ENCODE data around the gene LIFR.
"Not testable (repeated sequence)": the region's sequence is repeated elsewhere in the genome, so short reads cannot be mapped to it uniquely, and the experiment has no call there.

The LIFR gene

DNA sequence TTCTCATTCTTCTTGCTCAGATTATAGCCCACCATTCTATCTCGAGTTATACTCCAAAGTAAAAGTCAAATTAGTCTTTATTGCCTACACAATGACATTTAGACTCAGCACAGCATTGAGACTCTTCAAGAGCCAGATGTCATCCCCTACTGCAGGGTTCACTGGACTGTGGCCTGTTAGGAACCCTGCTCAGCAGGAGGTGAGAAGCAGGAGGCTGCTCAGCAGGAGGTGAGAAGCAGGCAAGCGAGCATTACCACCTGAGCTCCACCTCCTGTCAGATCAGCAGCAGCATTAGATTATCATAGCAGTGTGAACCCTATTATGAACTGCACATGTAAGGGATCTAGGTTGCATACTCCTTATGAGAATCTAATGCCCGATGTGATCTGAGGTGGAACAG lies 12.7 kb upstream of the LIFR start:
- no peaks in the 10 kb centered on the region for H3K4me1 Mint-ChIP-seq (ENCODE audit: low read depth)
- DNase-seq, result no peak
- H3K36me3 Mint-ChIP-seq (ENCODE audit: low read depth), result no peaks in the 10 kb centered on the region
- H3K27ac Mint-ChIP-seq, result no peak overlapping the region
- peaks cover 27% of the 10 kb centered on the region for H3K27me3 Mint-ChIP-seq
- H3K9me3 Mint-ChIP-seq, result no peaks in the 10 kb centered on the region
- H3K4me3 Mint-ChIP-seq, result no peak overlapping the region

DNA sequence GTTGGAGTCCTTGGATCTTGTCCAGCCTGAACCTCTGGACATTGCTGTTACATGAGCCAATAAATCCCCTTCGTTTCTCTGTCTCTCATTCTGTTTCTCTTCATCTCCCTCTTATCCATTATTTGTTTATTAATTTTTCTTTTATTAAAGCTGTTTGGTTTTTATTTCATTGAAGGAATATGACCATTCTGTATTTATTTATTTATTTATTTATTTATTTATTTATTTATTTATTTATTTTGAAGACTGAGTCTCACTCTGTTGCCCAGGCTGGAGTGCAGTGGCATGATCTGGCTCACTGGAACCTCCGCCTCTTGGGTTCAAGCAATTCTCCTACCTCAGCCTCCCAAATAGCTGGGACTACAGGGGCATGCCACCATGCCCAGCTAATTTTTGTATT lies 10.9 kb upstream of the LIFR start:
- H3K4me3 Mint-ChIP-seq; DNase-seq; H3K9me3 Mint-ChIP-seq; H3K4me1 Mint-ChIP-seq (ENCODE audit: low read depth); H3K27ac Mint-ChIP-seq; H3K36me3 Mint-ChIP-seq (ENCODE audit: low read depth): not testable (repeated sequence)
- peaks cover 33% of the 10 kb centered on the region for H3K27me3 Mint-ChIP-seq

GRCh38 chr5:38563624-38564023 lies 7.2 kb upstream of the LIFR start:
- no peak overlapping the region for H3K4me3 Mint-ChIP-seq

DNA sequence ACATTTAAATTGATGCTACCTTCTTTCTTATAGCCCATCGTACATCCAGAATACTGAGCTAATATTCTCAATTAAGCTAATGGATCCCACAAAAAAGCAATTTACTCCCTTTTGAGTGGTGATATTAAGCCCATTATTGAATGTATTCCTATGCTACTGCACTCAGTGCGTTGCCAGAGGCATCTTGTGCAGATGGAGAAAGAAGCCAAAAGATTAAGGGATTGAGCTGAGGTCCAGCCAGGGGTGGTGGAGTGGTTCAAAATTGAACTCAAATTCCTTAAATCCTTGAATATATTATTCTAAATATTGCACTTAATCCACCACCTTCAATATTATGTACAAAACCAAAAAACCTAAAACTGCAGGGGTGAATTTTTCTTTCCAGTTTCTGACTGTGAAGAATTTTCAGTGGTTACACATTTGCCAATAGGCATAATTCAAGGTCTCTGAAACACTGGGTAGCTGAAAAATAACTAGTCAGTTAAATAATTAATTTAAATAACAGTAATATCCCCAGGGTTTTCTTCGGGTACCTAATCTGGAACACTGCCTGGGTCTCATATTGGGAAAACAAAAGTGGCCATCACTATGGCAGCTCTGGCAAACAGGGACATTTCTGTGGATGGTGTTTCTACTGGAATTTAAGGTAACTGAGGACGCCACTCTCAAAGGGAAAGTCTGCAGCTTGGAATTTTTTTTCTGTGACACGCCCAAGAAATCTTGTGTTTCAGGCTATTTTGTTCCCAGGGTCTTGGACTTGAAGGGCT lies 6.2 kb upstream of the LIFR start:
- Mint-ChIP-seq H3K4me3 (no peak overlapping the region), H3K27me3 (peaks cover 43% of the 10 kb centered on the region), H3K36me3 (ENCODE audit: low read depth) (no peaks in the 10 kb centered on the region), H3K9me3 (no peaks in the 10 kb centered on the region), H3K4me1 (ENCODE audit: low read depth) (peaks cover under 1% of the 10 kb centered on the region), H3K27ac (no peak overlapping the region)
- no peak for DNase-seq

More at GRCh38 chr5:38563624-38564023, 7.2 kb upstream of the LIFR start:
- H3K36me3 Mint-ChIP-seq (ENCODE audit: low read depth), result no peaks in the 10 kb centered on the region
- H3K27me3 Mint-ChIP-seq, result peaks cover 41% of the 10 kb centered on the region
- no peaks in the 10 kb centered on the region for H3K9me3 Mint-ChIP-seq
- DNase-seq, result no peak
- no peaks in the 10 kb centered on the region for H3K4me1 Mint-ChIP-seq (ENCODE audit: low read depth)
- no peak overlapping the region for H3K27ac Mint-ChIP-seq

- H3K27me3 Mint-ChIP-seq, result peaks cover 61% of the 10 kb centered on the region
- no peak overlapping the region for H3K4me3 Mint-ChIP-seq
- H3K27ac Mint-ChIP-seq, result no peak overlapping the region
- no peaks in the 10 kb centered on the region for H3K9me3 Mint-ChIP-seq
- H3K36me3 Mint-ChIP-seq (ENCODE audit: low read depth), result peaks cover 2% of the 10 kb centered on the region
- peaks cover 18% of the 10 kb centered on the region for H3K4me1 Mint-ChIP-seq (ENCODE audit: low read depth)
- DNase-seq, result no peak
These were observed 3.0 kb upstream of the LIFR start for GRCh38 chr5:38559428-38559827.

- Mint-ChIP-seq H3K4me3 (peak overlapping the region; percentile 80), H3K36me3 (ENCODE audit: low read depth) (peaks cover 2% of the 10 kb centered on the region), H3K4me1 (ENCODE audit: low read depth) (peaks cover 18% of the 10 kb centered on the region), H3K27ac (no peak overlapping the region), H3K27me3 (peaks cover 68% of the 10 kb centered on the region), H3K9me3 (no peaks in the 10 kb centered on the region)
- DNase-seq, result no peak
These were observed 1.3 kb upstream of the LIFR start for GRCh38 chr5:38557792-38558191.

DNA sequence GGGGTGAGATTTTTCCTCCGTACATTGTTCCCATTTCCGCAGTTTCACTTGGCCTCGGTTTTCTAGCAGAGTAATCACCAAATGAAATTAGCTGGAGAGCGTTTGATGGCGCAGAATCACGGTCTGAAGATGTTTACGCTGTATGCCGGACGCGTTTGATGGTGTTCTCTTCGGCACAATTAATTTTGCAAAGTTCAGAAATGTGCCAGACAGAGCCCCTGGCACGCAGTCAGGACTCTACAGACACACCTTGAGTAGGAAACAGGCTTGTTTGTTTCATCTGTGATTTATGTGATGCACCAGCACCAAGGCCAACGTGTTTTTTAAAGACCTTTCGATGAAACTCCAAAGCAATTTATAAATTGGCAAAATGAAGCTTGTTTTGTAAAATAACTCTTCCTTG lies 863 bp upstream of the LIFR start:
- Mint-ChIP-seq H3K27me3 (peaks cover 71% of the 10 kb centered on the region), H3K9me3 (no peaks in the 10 kb centered on the region), H3K36me3 (ENCODE audit: low read depth) (peaks cover 2% of the 10 kb centered on the region), H3K27ac (no peak overlapping the region), H3K4me1 (ENCODE audit: low read depth) (peaks cover 18% of the 10 kb centered on the region), H3K4me3 (peak overlapping the region; percentile 80)
- DNase-seq, result peak; percentile 30

DNA sequence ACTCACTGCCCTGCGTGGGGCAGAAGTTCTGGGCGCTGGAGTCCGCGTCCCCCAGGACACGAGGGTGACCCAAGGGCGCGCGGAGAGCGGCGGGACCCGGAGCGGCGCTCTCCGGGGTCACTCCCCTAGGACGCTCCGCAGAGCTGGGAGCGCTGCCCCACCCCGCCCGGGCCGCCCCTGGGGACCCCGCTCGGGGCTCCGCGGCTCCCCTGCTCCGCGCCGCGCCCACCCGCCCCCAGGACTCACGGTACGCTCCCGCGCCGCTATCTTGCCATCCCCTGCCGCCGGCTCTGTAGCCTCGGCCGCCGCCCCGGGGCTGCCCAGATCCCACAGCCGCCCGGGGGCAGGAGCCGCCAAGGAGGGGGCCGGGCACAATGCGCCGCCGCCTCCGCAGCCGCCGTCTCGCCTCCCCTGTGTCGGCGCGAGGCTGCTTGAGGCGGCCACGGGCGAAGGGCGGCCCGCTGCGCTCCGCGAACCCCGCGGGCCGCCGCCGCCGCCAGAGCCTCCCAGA lies 303 bp downstream of the LIFR start:
- Mint-ChIP-seq H3K27me3 (peaks cover 66% of the 10 kb centered on the region), H3K27ac (no peak overlapping the region), H3K36me3 (ENCODE audit: low read depth) (peaks cover 2% of the 10 kb centered on the region), H3K4me3 (peak overlapping the region; percentile 75), H3K9me3 (no peaks in the 10 kb centered on the region), H3K4me1 (ENCODE audit: low read depth) (peaks cover 18% of the 10 kb centered on the region)
- DNase-seq, result no peak

DNA sequence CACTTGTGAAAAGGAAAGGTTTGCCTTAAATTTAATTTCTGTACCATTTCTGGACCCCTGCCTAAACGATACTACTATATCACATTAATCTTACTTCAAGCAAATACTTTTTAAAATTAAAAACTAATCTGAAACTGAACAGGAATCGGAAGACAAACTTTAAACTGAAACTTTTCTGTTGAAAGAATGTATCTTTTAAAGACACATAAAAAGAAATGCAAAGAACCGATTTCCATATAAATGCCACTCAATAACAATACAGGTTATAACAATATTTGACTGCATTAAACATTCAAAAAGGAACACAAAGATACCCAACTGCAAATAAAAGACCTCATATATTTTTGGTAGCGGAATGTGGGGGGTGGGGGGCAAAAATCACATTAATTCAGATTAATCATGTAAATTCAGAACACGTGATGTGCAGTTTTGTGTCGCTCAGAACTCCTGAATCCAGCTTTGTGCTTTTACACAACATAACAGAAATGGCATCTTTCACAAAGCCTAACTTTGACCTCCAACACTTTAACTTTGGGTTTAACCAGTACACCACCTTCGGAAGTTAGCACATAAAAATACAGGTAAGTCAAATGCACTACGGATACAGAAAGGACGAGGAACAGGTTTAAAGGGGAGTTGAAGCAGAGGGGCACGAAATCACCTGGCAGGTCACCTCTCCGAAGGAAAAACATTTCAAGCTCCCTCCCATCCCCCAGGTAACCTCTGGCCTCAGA lies 925 bp downstream of the LIFR start:
- H3K36me3 Mint-ChIP-seq (ENCODE audit: low read depth), result peaks cover 2% of the 10 kb centered on the region
- DNase-seq, result no peak
- peaks cover 18% of the 10 kb centered on the region for H3K4me1 Mint-ChIP-seq (ENCODE audit: low read depth)
- peak overlapping the region; percentile 75 for H3K4me3 Mint-ChIP-seq
- no peaks in the 10 kb centered on the region for H3K9me3 Mint-ChIP-seq
- no peak overlapping the region for H3K27ac Mint-ChIP-seq
- peaks cover 64% of the 10 kb centered on the region for H3K27me3 Mint-ChIP-seq

- no peaks in the 10 kb centered on the region for H3K9me3 Mint-ChIP-seq
These were observed 1.6 kb downstream of the LIFR start for GRCh38 chr5:38554861-38555260.

GRCh38 chr5:38554403-38554802 lies 2.0 kb downstream of the LIFR start:
- Mint-ChIP-seq H3K9me3 (no peaks in the 10 kb centered on the region), H3K4me1 (ENCODE audit: low read depth) (peaks cover 18% of the 10 kb centered on the region), H3K27ac (no peak overlapping the region), H3K4me3 (no peak overlapping the region), H3K27me3 (peaks cover 64% of the 10 kb centered on the region), H3K36me3 (ENCODE audit: low read depth) (peaks cover 2% of the 10 kb centered on the region)
- no peak for DNase-seq

More at GRCh38 chr5:38554861-38555260, 1.6 kb downstream of the LIFR start:
- peaks cover 18% of the 10 kb centered on the region for H3K4me1 Mint-ChIP-seq (ENCODE audit: low read depth)
- peaks cover 2% of the 10 kb centered on the region for H3K36me3 Mint-ChIP-seq (ENCODE audit: low read depth)
- H3K4me3 Mint-ChIP-seq, result peak overlapping the region; percentile 75
- H3K27me3 Mint-ChIP-seq, result peaks cover 64% of the 10 kb centered on the region
- DNase-seq, result no peak
- no peak overlapping the region for H3K27ac Mint-ChIP-seq

DNA sequence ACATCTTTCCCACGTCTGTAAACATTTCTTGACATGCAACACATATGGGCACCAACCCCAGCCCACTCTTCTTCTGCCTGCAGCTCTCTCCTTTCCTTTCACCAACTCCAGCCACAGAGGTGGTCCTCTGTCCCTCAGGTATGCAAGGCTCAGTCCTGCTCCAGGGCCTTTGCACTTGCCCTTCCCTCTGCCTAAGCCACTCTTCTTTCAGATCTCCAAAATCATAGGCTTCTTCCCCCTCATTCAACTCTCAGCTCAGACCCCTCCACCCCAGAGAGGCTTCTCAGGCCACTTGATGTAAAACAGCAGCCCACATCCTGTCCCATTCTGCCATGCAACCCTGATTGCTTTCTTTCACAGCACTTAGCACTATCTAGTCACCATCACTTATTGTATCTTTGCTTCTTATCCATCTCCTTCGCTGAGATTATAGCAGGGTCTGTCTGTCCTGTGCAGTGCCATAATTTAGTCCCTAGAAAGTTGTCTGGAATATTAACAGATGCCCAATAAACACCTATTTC lies 3.4 kb downstream of the LIFR start:
- peaks cover 2% of the 10 kb centered on the region for H3K36me3 Mint-ChIP-seq (ENCODE audit: low read depth)
- H3K27me3 Mint-ChIP-seq, result peaks cover 53% of the 10 kb centered on the region
- DNase-seq, result no peak
- H3K4me3 Mint-ChIP-seq, result no peak overlapping the region
- peaks cover 18% of the 10 kb centered on the region for H3K4me1 Mint-ChIP-seq (ENCODE audit: low read depth)
- no peak overlapping the region for H3K27ac Mint-ChIP-seq
- no peaks in the 10 kb centered on the region for H3K9me3 Mint-ChIP-seq

- H3K4me1 Mint-ChIP-seq (ENCODE audit: low read depth), result peaks cover 10% of the 10 kb centered on the region
- no peaks in the 10 kb centered on the region for H3K9me3 Mint-ChIP-seq
- no peak overlapping the region for H3K27ac Mint-ChIP-seq
- H3K4me3 Mint-ChIP-seq, result no peak overlapping the region
- no peak for DNase-seq
- peaks cover 43% of the 10 kb centered on the region for H3K27me3 Mint-ChIP-seq
- no peaks in the 10 kb centered on the region for H3K36me3 Mint-ChIP-seq (ENCODE audit: low read depth)
These were observed 5.1 kb downstream of the LIFR start for GRCh38 chr5:38551030-38552017.

Data from activated T-cell treated with anti-CD3 and anti-CD28 coated beads, Interleukin-2, amount 50 U/mL, for 24 hours (primary cell).